OCI-LY3 (cell line): ENCODE measurements around the gene SLFNL1.

Experiments used
- CTCF ChIP-seq: fragments of 200-600, 300-600 bp; sonication (generic); IDR thresholded peaks from 2 replicates; pipeline ENCODE4 v1.5.1; 2014; ENCODE audit warnings: antibody characterized with exemption, low read length, low read depth
- EZH2phosphoT487 ChIP-seq: fragments of 200-600 bp; shearing (Covaris generic); IDR thresholded peaks from 2 replicates; pipeline ENCODE4 v1.6.1; 2018; ENCODE audit warnings: antibody characterized with exemption, mixed run types, low read depth

DNA sequence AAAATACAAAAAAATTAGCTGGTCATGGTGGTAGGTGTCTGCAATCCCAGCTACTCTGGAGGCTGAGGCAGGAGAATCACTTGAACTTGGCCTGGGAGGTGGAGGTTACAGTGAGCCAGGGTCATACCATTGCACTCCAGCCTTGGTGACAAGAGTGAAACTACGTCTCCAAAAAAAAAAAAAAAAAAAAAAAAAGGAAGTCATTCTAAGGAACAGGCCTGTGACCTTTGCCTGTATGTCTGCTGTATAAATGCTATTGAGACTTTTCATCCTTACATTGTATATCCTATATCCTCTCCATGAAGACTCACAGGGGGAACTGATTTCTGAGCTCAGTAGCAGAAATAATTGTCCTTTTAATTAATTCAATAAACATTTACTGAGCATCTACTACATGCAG is 49.6 kb downstream of the SLFNL1 start:
- TF ChIP-seq CTCF (no peak), EZH2phosphoT487 (no peak)
